Tibial artery (tissue), 4 donors: ENCODE results near the gene SPRYD7.

Source experiments
- DNase-seq, 2 donors: peaks; one replicate each; pipeline ENCODE4 v3.0.0-alpha.2; 2019
- H3K27ac ChIP-seq, 2 donors: fragments of 200-600 bp; sonication (generic) in 1 of 2; 1 replicate in 1 of 2; 2 replicates in 1 of 2; pipeline ENCODE4 v1.5.1; 2018 to 2019; ENCODE audit warnings: mild to moderate bottlenecking in 1 of 2
- H3K27me3 ChIP-seq, 2 donors: fragments of 200-600 bp; sonication (generic) in 1 of 2; one replicate each; pipeline versions ENCODE4 v1.5.1 to v1.6.0; 2016 to 2019
- H3K36me3 ChIP-seq, 3 donors: fragments of 200-600 bp; sonication (generic) in 2 of 3; one replicate each; pipeline ENCODE4 v1.5.1; 2016 to 2019; ENCODE audit warnings: mild to moderate bottlenecking in 2 of 3
- H3K4me1 ChIP-seq, 4 donors: fragments of 200-600 bp; sonication (generic) in 2 of 4; 1 replicate in 3 of 4; 2 replicates in 1 of 4; pipeline ENCODE4 v1.5.1; 2016 to 2019
- H3K4me3 ChIP-seq, 2 donors: fragments of 200-600 bp; sonication (generic) in 1 of 2; 1 replicate in 1 of 2; 2 replicates in 1 of 2; pipeline ENCODE4 v1.5.1; 2018 to 2019; ENCODE audit warnings: mild to moderate bottlenecking in 2 of 2
- H3K9me3 ChIP-seq, 3 donors: fragments of 200-600 bp; sonication (generic) in 1 of 3; one replicate each; pipeline ENCODE4 v1.5.1; 2016 to 2019
- CTCF ChIP-seq, 2 experiments: fragments of 200-600 bp in 1 of 2; fragments of 450-650 bp in 1 of 2; IDR thresholded peaks; one replicate each; pipeline ENCODE4 v1.5.1; 2017 to 2019; ENCODE audit warnings: antibody characterized with exemption in 2 of 2, mild to moderate bottlenecking in 1 of 2, moderate library complexity in 1 of 2
- intact Hi-C: fragments of 100-400 bp; cut with DNase I; formaldehyde crosslinking; loops from one replicate; pipeline ENCODE4 v1.15.0; 2023; ENCODE audit warnings: low total_unique reads

Gene SPRYD7

GRCh38 chr13:49975826-49976225 is 39.7 kb upstream of the SPRYD7 start:
- no peaks in the 10 kb centered on the region for H3K4me1 ChIP-seq
- intact Hi-C loops = no loop called here
- H3K36me3 ChIP-seq = no peaks in the 10 kb centered on the region
- no peak overlapping the region for H3K4me3 ChIP-seq
- no peak for DNase-seq
- no peak for TF ChIP-seq CTCF (IDR thresholded peaks at IDR 0.05)
- no peaks in the 10 kb centered on the region for H3K9me3 ChIP-seq
- H3K27me3 ChIP-seq = no peaks in the 10 kb centered on the region
- H3K27ac ChIP-seq = no peak overlapping the region

DNA sequence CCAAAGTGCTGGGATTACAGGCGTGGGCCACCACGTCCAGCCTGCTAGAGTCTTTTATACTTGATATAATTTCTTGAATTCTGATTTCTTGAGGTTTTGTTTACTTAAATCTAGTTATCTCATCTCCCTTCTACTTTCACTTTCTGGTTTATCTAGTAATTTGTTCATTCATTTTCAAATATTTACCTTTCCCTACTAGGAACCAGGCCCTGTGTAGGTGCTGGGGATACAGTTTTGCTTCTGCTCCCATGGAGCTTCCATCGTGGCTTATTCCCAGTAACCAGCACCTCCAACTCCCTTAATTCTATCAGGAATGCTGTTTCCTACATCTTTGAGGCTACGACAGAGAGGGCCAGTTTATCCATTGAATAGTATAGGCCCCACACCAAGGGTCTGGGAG is 36.6 kb upstream of the SPRYD7 start:
- no peaks in the 10 kb centered on the region for H3K9me3 ChIP-seq
- no peaks in the 10 kb centered on the region for H3K27me3 ChIP-seq
- DNase-seq = no peak
- H3K4me3 ChIP-seq = no peak overlapping the region
- intact Hi-C loops = loop anchor here (5.0 kb wide), 1 partner anchor 830 kb away; no protein-coding TSS in a partner anchor
- peaks cover 0 to 8% (median 0%) of the 10 kb centered on the region in 3 donors for H3K36me3 ChIP-seq
- H3K4me1 ChIP-seq = no peaks in the 10 kb centered on the region
- H3K27ac ChIP-seq = no peak overlapping the region
- no peak for TF ChIP-seq CTCF (IDR thresholded peaks at IDR 0.05)

DNA sequence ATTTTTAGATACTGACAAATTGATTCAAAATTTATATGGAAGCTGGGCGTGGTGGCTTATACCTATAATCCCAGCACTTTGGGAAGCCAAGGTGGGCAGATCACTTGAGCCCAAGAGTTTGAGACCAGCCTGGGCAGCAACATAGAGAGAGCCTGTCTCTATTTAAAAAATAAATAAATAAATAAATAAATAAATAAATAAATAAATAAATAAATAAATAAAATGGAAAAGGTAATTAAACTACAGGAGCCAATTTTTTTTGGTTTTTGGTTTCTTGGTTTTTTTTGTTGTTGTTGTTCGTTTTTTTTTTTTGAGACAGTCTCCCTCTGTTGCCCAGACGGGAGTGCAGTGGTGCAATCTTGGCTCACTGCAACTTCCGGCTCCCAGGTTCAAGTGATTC is 31.3 kb upstream of the SPRYD7 start:
- no peaks in the 10 kb centered on the region for H3K27me3 ChIP-seq
- H3K9me3 ChIP-seq = peaks cover 0 to 26% (median 11%) of the 10 kb centered on the region in 3 donors
- no peaks in the 10 kb centered on the region for H3K4me1 ChIP-seq
- H3K36me3 ChIP-seq = peaks cover 0 to 30% (median 7%) of the 10 kb centered on the region in 3 donors
- no peak overlapping the region for H3K4me3 ChIP-seq
- intact Hi-C loops = no loop called here
- no peak for DNase-seq
- TF ChIP-seq CTCF (IDR thresholded peaks at IDR 0.05) = no peak
- H3K27ac ChIP-seq = no peak overlapping the region

DNA sequence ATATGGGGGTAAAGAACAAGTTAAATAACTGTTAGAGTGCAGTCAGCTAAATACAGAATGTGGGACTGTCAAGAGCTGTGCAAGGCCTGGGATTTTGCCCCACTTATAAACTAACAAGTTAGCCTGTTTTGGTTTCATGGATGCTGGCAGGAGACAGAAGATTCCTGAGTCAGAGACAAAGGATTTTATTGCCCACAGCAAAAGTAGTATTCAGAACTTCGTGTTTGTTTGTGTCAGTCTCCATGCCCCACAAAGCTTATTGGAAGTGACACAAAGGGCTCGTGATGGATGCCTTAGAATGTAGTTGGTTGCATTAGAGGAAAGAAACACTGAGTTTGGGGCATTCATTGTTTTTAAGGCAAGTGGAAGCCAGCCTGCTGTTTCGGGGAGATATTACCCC is 22.2 kb upstream of the SPRYD7 start:
- H3K4me1 ChIP-seq = peaks cover 0 to 10% (median 0%) of the 10 kb centered on the region in 4 donors
- intact Hi-C loops = no loop called here
- no peak for TF ChIP-seq CTCF (IDR thresholded peaks at IDR 0.05)
- peaks cover 0 to 18% (median 13%) of the 10 kb centered on the region in 3 donors for H3K9me3 ChIP-seq
- no peak for DNase-seq
- peaks cover 0 to 22% (median 16%) of the 10 kb centered on the region in 3 donors for H3K36me3 ChIP-seq
- no peak overlapping the region for H3K27ac ChIP-seq
- H3K27me3 ChIP-seq = no peaks in the 10 kb centered on the region
- no peak overlapping the region for H3K4me3 ChIP-seq

DNA sequence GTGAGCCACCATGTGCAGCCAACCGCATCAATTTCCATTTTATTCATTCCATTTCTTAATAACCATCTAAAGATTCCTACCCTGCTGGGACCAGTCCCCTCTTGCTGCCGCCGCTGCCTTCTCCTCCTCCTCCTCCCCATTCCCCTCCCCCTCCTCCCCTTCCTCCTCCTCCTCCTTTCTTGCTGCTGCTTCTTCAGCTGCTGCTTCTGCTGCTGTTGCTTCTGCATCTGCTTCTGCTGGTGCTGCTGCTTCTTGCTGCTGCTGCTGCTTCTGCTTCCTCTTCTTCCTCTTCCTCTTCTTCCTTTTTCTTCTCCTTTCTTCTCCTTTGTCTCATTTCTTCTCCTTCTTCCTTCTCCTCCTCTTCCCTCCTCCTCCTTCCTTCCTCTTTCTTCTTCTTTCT is 20.0 kb upstream of the SPRYD7 start:
- intact Hi-C loops = no loop called here
- Histone ChIP-seq H3K27ac (no peak overlapping the region), H3K4me3 (no peak overlapping the region), H3K27me3 (no peaks in the 10 kb centered on the region), H3K4me1 (peaks cover 0 to 10% (median 0%) of the 10 kb centered on the region in 4 donors), H3K9me3 (peaks cover 0 to 7% (median 0%) of the 10 kb centered on the region in 3 donors), H3K36me3 (peaks cover 0 to 11% (median 11%) of the 10 kb centered on the region in 3 donors)
- no peak for DNase-seq
- TF ChIP-seq CTCF (IDR thresholded peaks at IDR 0.05) = no peak
